Peyer's patch (tissue), 4 donors: ENCODE results near the gene SNX33.
A peak's percentile ranks its signal among the peaks of the same experiment; 100 is the strongest.
"Not testable (repeated sequence)": the region's sequence is repeated elsewhere in the genome, so short reads cannot be mapped to it uniquely, and the experiment has no call there.

ENCODE experiments used
- CTCF ChIP-seq, 6 experiments: fragments of 450-650 bp in 4 of 6; fragments of 200-600 bp in 2 of 6; sonication (generic) in 1 of 6; IDR thresholded peaks; one replicate each; pipeline ENCODE4 v1.5.1; 2017 to 2019; ENCODE audit warnings: antibody characterized with exemption in 6 of 6, mild to moderate bottlenecking in 3 of 6, moderate library complexity in 1 of 6
- POLR2A ChIP-seq, 2 donors: fragments of 450-650 bp; IDR thresholded peaks; one replicate each; pipeline ENCODE4 v1.5.1; 2017; ENCODE audit warnings: antibody characterized with exemption in 2 of 2, mild to moderate bottlenecking in 2 of 2, moderate library complexity in 2 of 2

DNA sequence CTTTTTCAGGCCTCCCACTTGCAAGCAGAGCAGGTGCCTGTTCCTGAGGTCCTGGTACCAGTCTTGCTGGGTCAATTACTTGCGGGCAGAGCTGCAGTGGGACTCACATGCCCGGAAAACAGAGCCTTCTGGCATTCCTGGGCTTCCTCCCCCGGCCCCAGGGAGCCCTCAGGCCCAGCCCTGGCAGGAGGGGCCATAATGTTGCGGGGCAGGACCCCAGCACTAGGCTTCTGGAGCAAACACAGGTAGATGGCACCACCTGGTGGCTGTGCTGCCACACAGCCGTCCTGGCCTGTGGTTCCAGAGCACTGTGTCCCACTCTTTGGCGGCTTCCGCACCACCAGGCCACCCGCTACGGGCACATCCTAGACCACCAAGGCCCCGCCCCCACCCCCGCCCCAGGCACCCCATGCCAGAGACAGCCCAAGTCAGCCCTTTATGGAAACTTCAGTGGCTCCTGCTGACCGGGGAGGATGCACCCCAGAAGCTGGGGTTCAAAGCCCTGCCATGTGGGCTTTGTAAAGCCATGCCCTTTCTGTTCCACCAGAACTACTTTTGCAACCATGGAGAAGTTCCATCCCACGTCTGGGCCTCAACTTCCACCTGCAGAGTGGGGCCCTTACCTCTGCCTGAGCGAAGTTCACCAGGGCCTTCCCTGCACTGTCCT lies 36.1 kb downstream of the SNX33 start:
- TF ChIP-seq CTCF (IDR thresholded peaks at IDR 0.05) = peak; percentile 43 to 85 (median 76)
- TF ChIP-seq POLR2A (IDR thresholded peaks at IDR 0.05) = not testable (repeated sequence)
